ENCODE data around the gene LNX1. TPM values are rescaled to one million over a fixed set of nuclear protein-coding genes. Genes with fewer than 3 reads are reported as not detected.

Gene LNX1
- total RNA-seq, 1 experiment from 2014 or later: 3.3 TPM

DNA sequence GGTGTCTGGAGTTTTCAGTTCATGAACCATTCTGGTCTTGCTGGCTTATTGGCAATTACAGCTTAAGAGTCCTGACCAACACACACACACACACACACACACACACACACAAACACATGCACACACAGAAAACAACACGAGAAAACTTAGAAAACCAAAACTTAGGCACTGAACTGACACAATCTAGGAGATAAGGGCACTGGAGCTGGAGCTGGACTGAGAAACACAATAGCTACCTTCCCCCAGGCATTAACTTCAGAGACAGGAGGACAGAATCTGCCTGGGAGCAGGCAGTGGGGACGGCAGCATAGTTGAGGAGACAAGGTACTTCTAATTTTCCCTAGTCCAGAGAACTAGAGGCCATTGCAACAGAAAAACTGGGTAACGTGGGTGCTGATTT lies 62.3 kb downstream of the LNX1 start:
- H3K36me3 ChIP-seq (ENCODE audit: control insufficient read depth in 1 of 2, insufficient read depth in 2 of 2, low read length in 2 of 2): no peaks in the 10 kb centered on the region
- RAD21 ChIA-PET (ENCODE audit: low non-redundant PET in 1 of 2, low total read pairs in 2 of 2, uncharacterized antibody in 2 of 2, unreplicated experiment in 2 of 2): interaction anchor here in 1 of 2 experiments (0.6 kb wide), 1 partner anchor 52 kb away, joined by 4 read pairs; no protein-coding TSS in a partner anchor
- H3K9me3 ChIP-seq (ENCODE audit: control insufficient read depth in 1 of 2, insufficient read depth in 1 of 2, low read depth in 1 of 2, low read length in 2 of 2): no peaks in the 10 kb centered on the region
- no peak overlapping the region for H2AFZ ChIP-seq (ENCODE audit: low read depth, low read length, poor library complexity, severe bottlenecking)
- BruUV-seq (replicated peaks): no TSS peak
- no peak overlapping the region for H3K9ac ChIP-seq (ENCODE audit: low read length)
- no peak for TF ChIP-seq ZFX (IDR thresholded peaks at IDR 0.05)
- TF ChIP-seq, protein P1, sequence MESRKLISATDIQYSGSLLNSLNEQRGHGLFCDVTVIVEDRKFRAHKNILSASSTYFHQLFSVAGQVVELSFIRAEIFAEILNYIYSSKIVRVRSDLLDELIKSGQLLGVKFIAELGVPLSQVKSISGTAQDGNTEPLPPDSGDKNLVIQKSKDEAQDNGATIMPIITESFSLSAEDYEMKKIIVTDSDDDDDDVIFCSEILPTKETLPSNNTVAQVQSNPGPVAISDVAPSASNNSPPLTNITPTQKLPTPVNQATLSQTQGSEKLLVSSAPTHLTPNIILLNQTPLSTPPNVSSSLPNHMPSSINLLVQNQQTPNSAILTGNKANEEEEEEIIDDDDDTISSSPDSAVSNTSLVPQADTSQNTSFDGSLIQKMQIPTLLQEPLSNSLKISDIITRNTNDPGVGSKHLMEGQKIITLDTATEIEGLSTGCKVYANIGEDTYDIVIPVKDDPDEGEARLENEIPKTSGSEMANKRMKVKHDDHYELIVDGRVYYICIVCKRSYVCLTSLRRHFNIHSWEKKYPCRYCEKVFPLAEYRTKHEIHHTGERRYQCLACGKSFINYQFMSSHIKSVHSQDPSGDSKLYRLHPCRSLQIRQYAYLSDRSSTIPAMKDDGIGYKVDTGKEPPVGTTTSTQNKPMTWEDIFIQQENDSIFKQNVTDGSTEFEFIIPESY (IDR thresholded peaks at IDR 0.05; ENCODE audit: extremely low read depth, insufficient replicate concordance, low read length): no peak
- TF ChIP-seq EZH2phosphoT487 (IDR thresholded peaks at IDR 0.05; ENCODE audit: borderline replicate concordance): no peak
- TF ChIP-seq SRF (IDR thresholded peaks at IDR 0.05; ENCODE audit: low read depth): no peak
- no peak for TF ChIP-seq YY1 (IDR thresholded peaks at IDR 0.05; ENCODE audit: extremely low read depth, insufficient replicate concordance, low read depth, low read length)
- no peak for TF ChIP-seq EGR1 (IDR thresholded peaks at IDR 0.05; ENCODE audit: low read depth)
- TF ChIP-seq CBX3 (IDR thresholded peaks at IDR 0.05; ENCODE audit: low read depth): no peak
- TF ChIP-seq, protein P2, sequence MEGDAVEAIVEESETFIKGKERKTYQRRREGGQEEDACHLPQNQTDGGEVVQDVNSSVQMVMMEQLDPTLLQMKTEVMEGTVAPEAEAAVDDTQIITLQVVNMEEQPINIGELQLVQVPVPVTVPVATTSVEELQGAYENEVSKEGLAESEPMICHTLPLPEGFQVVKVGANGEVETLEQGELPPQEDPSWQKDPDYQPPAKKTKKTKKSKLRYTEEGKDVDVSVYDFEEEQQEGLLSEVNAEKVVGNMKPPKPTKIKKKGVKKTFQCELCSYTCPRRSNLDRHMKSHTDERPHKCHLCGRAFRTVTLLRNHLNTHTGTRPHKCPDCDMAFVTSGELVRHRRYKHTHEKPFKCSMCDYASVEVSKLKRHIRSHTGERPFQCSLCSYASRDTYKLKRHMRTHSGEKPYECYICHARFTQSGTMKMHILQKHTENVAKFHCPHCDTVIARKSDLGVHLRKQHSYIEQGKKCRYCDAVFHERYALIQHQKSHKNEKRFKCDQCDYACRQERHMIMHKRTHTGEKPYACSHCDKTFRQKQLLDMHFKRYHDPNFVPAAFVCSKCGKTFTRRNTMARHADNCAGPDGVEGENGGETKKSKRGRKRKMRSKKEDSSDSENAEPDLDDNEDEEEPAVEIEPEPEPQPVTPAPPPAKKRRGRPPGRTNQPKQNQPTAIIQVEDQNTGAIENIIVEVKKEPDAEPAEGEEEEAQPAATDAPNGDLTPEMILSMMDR (IDR thresholded peaks at IDR 0.05 in 2 of 3, conservative IDR thresholded peaks at IDR 0.05 in 1 of 3; ENCODE audit: borderline replicate concordance in 1 of 3, insufficient read depth in 1 of 3, low read depth in 2 of 3, low read length in 2 of 3): no peak
- no peak for TF ChIP-seq FOSL1 (IDR thresholded peaks at IDR 0.05; ENCODE audit: low read depth)
- no peak for TF ChIP-seq JUND (IDR thresholded peaks at IDR 0.05)
- no peak for TF ChIP-seq CEBPB (IDR thresholded peaks at IDR 0.05; ENCODE audit: low read depth)
- no peak for TF ChIP-seq EZH2 (IDR thresholded peaks at IDR 0.05)
- TF ChIP-seq, protein P3, sequence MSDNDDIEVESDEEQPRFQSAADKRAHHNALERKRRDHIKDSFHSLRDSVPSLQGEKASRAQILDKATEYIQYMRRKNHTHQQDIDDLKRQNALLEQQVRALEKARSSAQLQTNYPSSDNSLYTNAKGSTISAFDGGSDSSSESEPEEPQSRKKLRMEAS (IDR thresholded peaks at IDR 0.05): no peak
- no peak for TF ChIP-seq ZNF274 (IDR thresholded peaks at IDR 0.05; ENCODE audit: low read depth, low read length)
- no peaks in the 10 kb centered on the region for H3K79me2 ChIP-seq (ENCODE audit: insufficient read depth, low read length)
- CTCF ChIA-PET: no interaction called here
- H4K20me1 ChIP-seq (ENCODE audit: insufficient read depth): no peaks in the 10 kb centered on the region
- H3K4me1 ChIP-seq (ENCODE audit: control insufficient read depth in 1 of 2, insufficient read depth in 2 of 2, low read length in 2 of 2): no peaks in the 10 kb centered on the region
- intact Hi-C loops (cut with micrococcal nuclease): no loop called here
- ATAC-seq: no peak
- no peak for DNase-seq (ENCODE audit: low read depth, low spot score)
- no peak overlapping the region for H3K27ac ChIP-seq (ENCODE audit: low read depth, low read length)
- H3K9me2 ChIP-seq (ENCODE audit: insufficient read depth): no peaks in the 10 kb centered on the region
- POLR2A ChIA-PET: no interaction called here
- H3K4me3 ChIP-seq (replicated peaks in 1 of 2; ENCODE audit: low read depth in 1 of 2, low read length in 2 of 2): no peak overlapping the region
- H3K27me3 ChIP-seq (ENCODE audit: insufficient read depth, low read length): peaks cover 15% of the 10 kb centered on the region; the same call in 1 of the 2 replicates
- no peak overlapping the region for H3K4me2 ChIP-seq (ENCODE audit: low read length)

All from HCT116 (cell line).